Uterus (tissue), 4 donors: ENCODE results near the gene ATP4B. TPM values are rescaled to one million over a fixed set of nuclear protein-coding genes. Genes with fewer than 3 reads are reported as not detected.

ENCODE experiments used
- DNase-seq, 2 donors: peaks; one replicate each; pipeline ENCODE4 v3.0.0-alpha.2; 2019 to 2020
- H3K27ac ChIP-seq, 2 donors: fragments of 200-600 bp; sonication (generic); 1 replicate in 1 of 2; 2 replicates in 1 of 2; pipeline ENCODE4 v1.5.1; 2016 to 2018
- H3K27me3 ChIP-seq, 2 donors: fragments of 200-600 bp; sonication (generic); one replicate each; pipeline ENCODE4 v1.5.1; 2018 to 2019; ENCODE audit warnings: control low read depth in 1 of 2
- H3K36me3 ChIP-seq, 2 donors: fragments of 200-600 bp; sonication (generic); one replicate each; pipeline ENCODE4 v1.5.1; 2019; ENCODE audit warnings: control low read depth in 1 of 2
- H3K4me1 ChIP-seq, 2 donors: fragments of 200-600 bp; sonication (generic); one replicate each; pipeline ENCODE4 v1.5.1; 2018 to 2019; ENCODE audit warnings: control low read depth in 1 of 2
- H3K4me3 ChIP-seq, 2 donors: fragments of 200-600 bp; sonication (generic); 1 replicate in 1 of 2; 2 replicates in 1 of 2; pipeline ENCODE4 v1.5.1; 2018 to 2019; ENCODE audit warnings: mild to moderate bottlenecking in 1 of 2
- H3K9me3 ChIP-seq, 2 donors: fragments of 200-600 bp; sonication (generic); one replicate each; pipeline ENCODE4 v1.5.1; 2019; ENCODE audit warnings: control low read depth in 1 of 2
- CTCF ChIP-seq, 4 experiments: fragments of 200-600 bp in 2 of 4; fragments of 450-650 bp in 2 of 4; sonication (generic) in 2 of 4; IDR thresholded peaks; one replicate each; pipeline ENCODE4 v1.5.1; 2016 to 2019; ENCODE audit warnings: antibody characterized with exemption in 4 of 4, mild to moderate bottlenecking in 2 of 4, moderate library complexity in 1 of 4
- POLR2A ChIP-seq, 2 donors: fragments of 450-650 bp; IDR thresholded peaks; one replicate each; pipeline ENCODE4 v1.6.1; 2016; ENCODE audit warnings: antibody characterized with exemption in 2 of 2, mild to moderate bottlenecking in 1 of 2, moderate library complexity in 1 of 2
- intact Hi-C: fragments of 100-400 bp; cut with DNase I; formaldehyde crosslinking; loops from one replicate; pipeline ENCODE4 v1.15.1; 2023; ENCODE audit warnings: low total_unique reads
- total RNA-seq, 4 donors: library from RNA; depleted of rRNA in 3 of 4; stranded (reverse); fragments of >200 nt in 3 of 4; gene quantifications; one replicate each; pipeline versions ENCODE4 v1.1.0 to v1.2.4, GENCODE V29; 2014 to 2023
- donor health status: DM: yes; HTN: yes; CAD: no.

Gene ATP4B
- total RNA-seq, 4 donors from 2014 or later, result 0.28 TPM; not detected in 3

GRCh38 chr13:113656831-113657671, 947 bp downstream of the ATP4B start:
- TF ChIP-seq POLR2A (IDR thresholded peaks at IDR 0.05) (no peak), CTCF (IDR thresholded peaks at IDR 0.05) (no peak)
- Histone ChIP-seq H3K4me3 (no peak overlapping the region), H3K27me3 (no peaks in the 10 kb centered on the region), H3K27ac (no peak overlapping the region), H3K9me3 (no peaks in the 10 kb centered on the region), H3K36me3 (no peaks in the 10 kb centered on the region), H3K4me1 (no peaks in the 10 kb centered on the region)
- intact Hi-C loops, result no loop called here
- peak; percentile 8 to 9 for DNase-seq

GRCh38 chr13:113656003-113656588, 1.9 kb downstream of the ATP4B start:
- intact Hi-C loops, result no loop called here
- Histone ChIP-seq H3K27ac (no peak overlapping the region), H3K4me3 (no peak overlapping the region), H3K9me3 (no peaks in the 10 kb centered on the region), H3K4me1 (no peaks in the 10 kb centered on the region), H3K36me3 (no peaks in the 10 kb centered on the region), H3K27me3 (no peaks in the 10 kb centered on the region)
- TF ChIP-seq CTCF (IDR thresholded peaks at IDR 0.05), result no peak
- no peak for TF ChIP-seq POLR2A (IDR thresholded peaks at IDR 0.05)
- peak; percentile 8 for DNase-seq

- peak in 1 of 2 donors; percentile 3 for DNase-seq
- Histone ChIP-seq H3K27ac (no peak overlapping the region), H3K4me1 (no peaks in the 10 kb centered on the region), H3K4me3 (no peak overlapping the region), H3K9me3 (no peaks in the 10 kb centered on the region), H3K36me3 (no peaks in the 10 kb centered on the region), H3K27me3 (no peaks in the 10 kb centered on the region)
- intact Hi-C loops, result no loop called here
- no peak for TF ChIP-seq POLR2A (IDR thresholded peaks at IDR 0.05)
- TF ChIP-seq CTCF (IDR thresholded peaks at IDR 0.05), result no peak
Measured at GRCh38 chr13:113655346-113656002, 2.5 kb downstream of the ATP4B start.

- peak; percentile 7 to 10 for DNase-seq
- no peak for TF ChIP-seq POLR2A (IDR thresholded peaks at IDR 0.05)
- intact Hi-C loops, result no loop called here
Measured at GRCh38 chr13:113654591-113655345, 3.2 kb downstream of the ATP4B start.

GRCh38 chr13:113654175-113654560, 3.8 kb downstream of the ATP4B start:
- TF ChIP-seq CTCF (IDR thresholded peaks at IDR 0.05) (no peak), POLR2A (IDR thresholded peaks at IDR 0.05) (no peak)
- intact Hi-C loops, result no loop called here
- Histone ChIP-seq H3K36me3 (no peaks in the 10 kb centered on the region), H3K4me3 (no peak overlapping the region), H3K27ac (no peak overlapping the region), H3K9me3 (no peaks in the 10 kb centered on the region), H3K4me1 (no peaks in the 10 kb centered on the region), H3K27me3 (no peaks in the 10 kb centered on the region)
- DNase-seq, result peak in 1 of 2 donors; percentile 2

More at GRCh38 chr13:113654591-113655345, 3.2 kb downstream of the ATP4B start:
- H3K9me3 ChIP-seq, result no peaks in the 10 kb centered on the region
- no peak overlapping the region for H3K4me3 ChIP-seq
- H3K36me3 ChIP-seq, result no peaks in the 10 kb centered on the region
- H3K27me3 ChIP-seq, result no peaks in the 10 kb centered on the region
- no peaks in the 10 kb centered on the region for H3K4me1 ChIP-seq
- H3K27ac ChIP-seq, result no peak overlapping the region
